Activated CD8-positive, alpha-beta memory T cell treated with anti-CD3 and anti-CD28 coated beads for 1 hour (primary cell): ENCODE data around the gene SYK.

Experiments
- DNase-seq, 2 donors: peaks; one replicate each; pipeline ENCODE4 v3.0.0-alpha.2; 2020; ENCODE audit warnings: low read depth in 1 of 2; ENCODE audit errors: extremely low read depth in 1 of 2

SYK gene

DNA sequence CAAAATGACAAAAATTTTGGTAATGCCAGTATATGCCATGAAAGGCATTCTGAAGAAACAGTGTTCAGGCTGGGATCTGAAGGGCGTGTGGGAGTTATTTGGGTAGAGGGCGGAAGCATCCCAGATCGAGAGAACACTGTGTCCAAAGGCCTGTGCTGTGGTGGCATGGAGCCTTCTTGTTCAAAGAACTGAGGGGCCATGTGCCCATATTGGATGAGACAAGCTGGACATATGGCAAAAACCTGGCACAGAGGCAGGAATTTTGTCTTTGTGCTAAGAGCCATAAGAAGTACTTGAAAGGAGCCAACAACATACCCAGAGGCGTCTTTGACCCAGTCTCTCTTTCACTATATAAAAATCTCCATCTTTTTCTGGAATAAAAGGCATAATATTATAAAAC lies 128.0 kb downstream of the SYK start:
- DNase-seq, result no peak

DNA sequence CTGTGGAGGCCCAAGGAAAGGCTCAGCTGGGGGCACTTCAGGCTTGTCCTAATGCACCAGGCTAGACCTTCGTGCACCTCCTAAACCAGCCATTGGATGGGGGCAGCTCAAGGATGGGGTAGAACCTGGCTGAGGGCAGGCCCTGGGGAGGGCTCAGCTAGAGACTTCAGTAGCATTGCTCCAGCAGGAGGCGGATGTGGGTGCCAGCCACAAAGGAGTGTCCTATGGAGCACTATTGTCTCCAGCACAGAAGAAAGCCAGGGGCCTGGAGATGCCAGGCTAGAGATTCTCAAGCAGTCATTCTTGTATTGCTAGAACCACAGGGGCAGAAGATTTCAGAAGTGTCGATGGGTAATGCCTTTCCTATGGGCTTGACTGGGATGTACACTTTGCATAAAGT lies 131.8 kb downstream of the SYK start:
- no peak for DNase-seq

DNA sequence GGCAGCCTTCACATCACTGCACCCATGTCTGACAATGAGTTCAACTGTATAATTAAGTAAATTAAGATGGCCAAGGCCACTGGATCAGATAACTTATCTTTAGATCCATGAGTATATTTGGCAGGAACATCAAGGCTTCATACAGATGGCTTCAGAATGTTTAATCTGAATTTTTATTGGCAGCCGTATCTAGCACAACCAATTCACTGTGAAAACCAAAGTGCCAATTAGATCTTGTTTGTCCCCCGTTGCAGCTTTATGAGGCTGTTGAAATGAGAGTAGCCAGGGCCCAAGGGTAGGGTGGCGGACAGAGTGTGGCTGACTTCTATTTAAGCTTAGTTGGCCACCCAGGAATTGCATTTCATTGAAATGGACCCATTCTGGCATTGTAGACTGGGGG lies 137.7 kb downstream of the SYK start:
- no peak for DNase-seq

DNA sequence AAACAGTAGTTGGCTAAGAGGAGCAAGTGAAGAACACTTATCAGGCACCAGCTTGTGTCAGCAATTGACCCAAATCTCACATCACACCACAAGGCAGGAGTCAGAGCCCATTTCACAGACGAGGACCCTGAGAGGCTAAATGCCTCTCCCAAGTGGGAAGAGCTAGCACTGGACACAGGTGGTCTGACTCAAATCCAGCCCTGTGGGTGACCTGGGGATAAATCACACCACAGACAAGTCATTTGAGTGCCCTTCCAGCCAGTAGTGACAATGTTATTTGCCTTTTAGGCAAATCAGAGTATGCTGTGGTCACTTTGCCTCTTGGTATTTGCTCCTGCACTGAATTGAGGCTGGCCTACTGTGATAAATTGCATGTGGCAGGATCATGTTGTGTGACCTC lies 138.7 kb downstream of the SYK start:
- DNase-seq, result no peak

DNA sequence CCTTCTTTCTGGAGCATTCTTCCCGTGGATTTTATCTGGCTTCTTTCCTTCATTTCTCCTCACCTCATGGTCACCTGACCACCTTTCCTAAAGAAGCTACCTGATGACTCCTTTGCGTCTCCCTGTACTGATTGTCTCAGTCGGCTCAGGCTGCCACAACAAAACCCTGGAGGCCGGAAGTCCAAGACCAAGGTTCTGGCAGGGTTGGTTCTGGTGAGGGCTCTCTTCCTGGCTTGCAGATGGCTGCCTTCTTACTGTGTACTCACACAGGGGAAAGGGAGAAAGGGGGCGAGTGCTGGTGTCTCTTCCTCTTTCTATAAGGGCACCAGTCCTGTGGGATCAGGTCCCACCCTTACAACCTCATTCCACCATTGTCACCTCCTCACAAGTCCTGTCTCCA lies 140.0 kb downstream of the SYK start:
- DNase-seq, result no peak

DNA sequence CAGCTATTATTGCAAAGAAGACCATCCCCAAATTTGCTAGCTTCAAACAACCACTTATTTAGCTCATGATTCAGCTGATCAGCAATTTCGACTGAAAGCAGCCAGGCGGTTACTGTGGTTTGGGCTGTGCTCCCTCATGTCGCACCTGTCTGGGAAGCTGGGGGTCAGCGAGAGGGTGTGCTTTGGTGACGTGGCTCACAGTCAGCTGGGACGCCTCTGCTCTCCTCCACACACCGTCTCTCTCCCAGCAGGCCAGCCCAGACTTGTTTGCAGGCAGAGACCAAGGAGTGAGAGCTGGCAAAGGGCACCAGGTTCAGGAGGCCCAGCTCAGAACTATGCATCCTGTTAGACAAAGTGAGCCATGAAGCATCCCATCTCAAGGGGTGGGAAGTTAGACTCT lies 140.9 kb downstream of the SYK start:
- DNase-seq, result no peak

DNA sequence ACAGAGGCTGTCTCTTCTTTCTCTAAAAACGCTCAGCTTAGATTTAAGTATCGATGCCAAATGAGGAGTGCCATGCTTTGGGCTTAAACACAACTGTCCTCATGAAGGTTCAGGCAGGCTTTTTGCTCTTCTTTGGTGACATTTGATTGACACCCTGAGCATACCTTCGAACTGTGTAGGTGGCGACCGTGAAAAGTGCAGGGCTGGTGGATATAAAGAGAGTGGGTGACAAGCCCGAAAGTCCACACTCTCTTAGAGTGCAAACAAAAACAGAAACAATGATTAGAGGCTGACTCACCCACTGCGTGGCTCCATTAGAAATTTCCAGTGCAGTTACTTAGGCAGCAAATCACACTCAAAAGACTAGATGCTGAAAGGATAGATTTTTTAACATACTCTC lies 141.7 kb downstream of the SYK start:
- no peak for DNase-seq

DNA sequence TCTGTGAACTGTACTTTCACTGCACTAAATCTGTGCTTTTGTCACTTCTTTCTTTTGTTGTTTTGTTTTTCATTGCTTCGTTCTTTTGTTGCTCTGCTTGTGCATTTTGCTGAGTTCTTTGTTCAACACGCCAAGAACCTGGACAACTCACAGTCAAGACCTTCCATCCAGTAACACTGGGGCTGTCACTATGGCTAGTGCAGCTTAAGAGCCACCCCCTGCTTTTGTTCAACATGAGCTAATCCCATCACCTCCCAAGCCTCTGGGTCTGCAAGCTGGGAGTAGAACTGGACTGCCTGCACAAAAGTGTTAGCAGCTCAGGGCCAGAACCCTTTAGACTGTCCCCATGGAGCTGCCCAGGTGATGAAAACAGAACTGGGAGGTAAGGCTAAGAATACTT lies 143.7 kb downstream of the SYK start:
- no peak for DNase-seq

DNA sequence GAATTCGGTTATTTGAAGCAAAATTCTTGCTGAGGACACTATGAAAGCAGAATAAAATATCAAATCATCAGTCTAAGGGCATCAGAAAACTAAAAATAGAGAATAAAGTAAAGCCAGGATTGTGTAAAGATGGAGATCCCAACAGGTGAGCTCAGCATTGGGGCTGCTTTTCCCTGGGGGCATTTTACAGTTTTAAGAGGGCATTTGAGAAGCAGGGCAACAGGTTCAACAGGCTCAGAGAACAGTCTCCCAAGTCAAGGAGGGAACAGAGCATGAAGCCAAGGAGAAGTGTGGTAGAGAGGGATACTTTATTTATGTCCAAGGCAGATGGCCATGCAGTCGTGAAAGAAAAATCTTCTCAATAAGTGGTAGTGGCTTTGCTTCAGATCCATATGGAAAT lies 145.4 kb downstream of the SYK start:
- DNase-seq, result no peak
